Renal cortical epithelial cell (primary cell): ENCODE data around the gene ZNF385A. TPM values are rescaled to one million over a fixed set of nuclear protein-coding genes. Genes with fewer than 3 reads are reported as not detected.
"Not testable (repeated sequence)": the region's sequence is repeated elsewhere in the genome, so short reads cannot be mapped to it uniquely, and the experiment has no call there.

Source experiments
- DNase-seq: peaks from one replicate; pipeline ENCODE4 v3.0.0-alpha.2; 2011; ENCODE audit warnings: low read depth
- total RNA-seq: library from RNA; depleted of rRNA; stranded (reverse); fragments of >200 nt; gene quantifications from 2 replicates; pipeline ENCODE4 v1.2.3, GENCODE V29; 2014

Gene ZNF385A
- total RNA-seq, 1 donor from 2014 or later = 10.2 TPM

- DNase-seq = no peak
These were observed 28.3 kb downstream of the ZNF385A start for GRCh38 chr12:54356228-54356627.

GRCh38 chr12:54355104-54355815 lies 29.3 kb downstream of the ZNF385A start:
- no peak for DNase-seq

DNA sequence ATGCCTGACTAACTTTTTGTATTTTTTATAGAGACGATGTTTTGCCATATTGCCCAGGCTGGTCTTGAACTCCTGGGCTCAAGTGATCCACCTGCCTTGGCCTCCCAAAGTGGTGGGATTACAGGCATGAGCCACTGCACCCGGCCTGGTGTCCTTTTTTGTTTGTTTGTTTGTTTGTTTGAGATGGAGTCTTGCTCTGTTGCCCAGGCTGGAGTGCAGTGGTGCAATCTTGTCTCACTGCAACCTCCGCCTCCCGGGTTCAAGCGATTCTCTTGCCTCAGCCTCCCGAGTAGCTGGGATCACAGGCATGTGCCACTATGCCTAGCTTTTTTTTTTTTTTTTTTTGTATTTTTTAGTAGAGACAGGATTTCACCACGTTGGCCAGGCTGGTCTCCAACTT lies 30.3 kb downstream of the ZNF385A start:
- DNase-seq = not testable (repeated sequence)

GRCh38 chr12:54352891-54353874 lies 31.4 kb downstream of the ZNF385A start:
- DNase-seq = peak; percentile 52

- peak; percentile 43 for DNase-seq
These were observed 32.5 kb downstream of the ZNF385A start for GRCh38 chr12:54352022-54352531.

- no peak for DNase-seq
These were observed 33.2 kb downstream of the ZNF385A start for GRCh38 chr12:54351341-54351740.

DNA sequence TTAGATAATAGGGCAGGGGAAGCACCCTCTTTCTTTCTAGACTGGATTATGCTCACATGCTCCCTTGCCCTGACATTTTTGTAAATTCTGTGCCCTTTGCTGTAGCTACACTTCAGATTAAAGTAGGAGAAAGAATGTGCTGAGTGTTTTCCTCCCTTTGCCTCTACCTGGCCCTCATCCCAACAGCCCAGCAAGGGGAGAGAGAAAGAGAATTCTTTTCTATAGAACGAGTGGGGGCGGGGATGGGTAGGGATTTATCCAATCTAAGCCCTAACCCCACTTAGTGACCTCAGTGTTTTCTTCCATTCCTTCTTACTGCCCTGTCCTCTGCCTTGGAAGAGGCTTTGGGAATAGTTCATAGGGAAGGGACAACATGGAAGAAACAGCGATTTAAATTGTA lies 33.8 kb downstream of the ZNF385A start:
- DNase-seq = no peak

DNA sequence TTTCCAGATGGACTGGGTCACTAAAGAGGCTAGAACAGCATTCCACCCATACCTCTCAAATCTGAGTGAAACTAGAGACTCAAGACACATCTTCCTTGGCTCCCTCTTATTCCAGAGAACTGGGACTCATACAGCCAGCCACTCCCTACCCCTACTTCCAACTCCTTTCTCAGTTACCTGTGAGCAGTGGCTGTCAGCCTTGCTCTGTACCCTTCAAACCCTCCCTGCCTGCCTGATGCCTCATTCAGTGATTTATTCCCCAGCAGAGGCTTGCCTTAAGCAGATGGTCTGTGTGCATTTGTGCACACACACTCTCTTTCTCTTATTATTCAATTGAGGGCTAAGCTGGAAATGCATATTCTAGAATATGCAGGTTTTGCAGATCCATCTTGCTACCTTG lies 34.9 kb downstream of the ZNF385A start:
- no peak for DNase-seq

DNA sequence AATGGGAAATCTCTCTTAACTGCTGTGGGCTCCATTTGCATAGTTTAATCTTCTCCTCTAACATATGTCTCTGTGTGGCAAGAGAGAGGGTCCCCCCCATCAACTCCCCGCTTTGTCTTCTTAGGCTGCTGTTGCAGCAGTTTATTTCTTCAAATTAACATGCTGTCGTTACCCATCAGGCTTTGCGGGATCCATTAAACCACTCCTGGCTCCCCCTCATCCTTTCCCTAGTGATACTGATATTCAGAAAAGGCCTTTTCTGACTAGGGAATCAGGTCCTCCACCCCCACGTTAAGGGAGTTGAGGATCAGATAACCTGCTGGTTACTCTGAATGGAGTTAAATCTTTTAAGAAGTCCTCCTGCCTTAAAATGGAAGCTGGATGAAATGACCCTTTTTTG lies 35.5 kb downstream of the ZNF385A start:
- DNase-seq = no peak

DNA sequence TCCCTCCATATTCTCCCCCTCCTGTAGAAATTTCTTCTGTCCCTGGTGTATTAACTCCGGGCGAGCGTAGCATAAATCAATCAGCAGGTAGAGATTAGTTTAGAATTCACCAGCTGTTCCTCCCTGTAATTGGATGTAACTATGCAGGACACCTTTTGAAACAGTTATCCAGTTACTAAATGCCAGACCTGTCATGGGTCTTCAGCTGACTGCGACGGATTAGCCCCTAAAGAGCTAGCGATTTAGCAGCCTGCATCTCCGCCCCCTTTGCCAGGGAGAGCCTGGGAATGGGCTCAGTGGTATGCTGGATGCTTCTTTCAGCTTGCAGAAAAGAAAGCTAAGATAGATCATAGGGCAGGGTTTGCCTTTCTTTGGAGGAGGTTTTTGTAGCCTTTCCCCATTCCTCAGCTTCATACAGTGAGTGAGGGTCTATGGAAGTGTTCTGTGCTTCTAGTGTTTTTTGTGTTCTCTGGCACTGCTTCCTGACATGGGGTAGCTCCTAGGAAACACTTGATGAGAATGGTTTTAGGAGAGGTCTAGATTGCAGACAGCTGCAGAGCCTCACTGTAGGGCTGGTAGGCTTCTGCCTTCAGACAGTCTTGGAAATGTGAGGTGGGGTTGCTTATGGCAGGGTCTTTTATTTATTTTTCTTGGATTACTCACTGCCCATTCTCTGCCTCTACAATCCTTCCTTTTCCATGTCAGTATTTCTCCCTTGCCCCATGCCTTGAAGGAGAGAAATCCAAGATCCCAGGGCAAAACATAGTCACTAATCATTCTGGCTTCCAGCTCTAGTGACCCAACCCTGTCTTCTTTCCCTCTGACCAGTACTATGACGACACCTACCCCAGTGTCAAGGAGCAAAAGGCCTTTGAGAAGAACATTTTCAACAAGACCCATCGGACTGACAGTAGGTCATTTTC lies 42.9 kb downstream of the ZNF385A start:
- DNase-seq = no peak

- DNase-seq = no peak
These were observed 43.7 kb downstream of the ZNF385A start for GRCh38 chr12:54340846-54341245.

GRCh38 chr12:54338698-54339296 lies 45.7 kb downstream of the ZNF385A start:
- no peak for DNase-seq

GRCh38 chr12:54337854-54338650 lies 46.5 kb downstream of the ZNF385A start:
- DNase-seq = no peak

DNA sequence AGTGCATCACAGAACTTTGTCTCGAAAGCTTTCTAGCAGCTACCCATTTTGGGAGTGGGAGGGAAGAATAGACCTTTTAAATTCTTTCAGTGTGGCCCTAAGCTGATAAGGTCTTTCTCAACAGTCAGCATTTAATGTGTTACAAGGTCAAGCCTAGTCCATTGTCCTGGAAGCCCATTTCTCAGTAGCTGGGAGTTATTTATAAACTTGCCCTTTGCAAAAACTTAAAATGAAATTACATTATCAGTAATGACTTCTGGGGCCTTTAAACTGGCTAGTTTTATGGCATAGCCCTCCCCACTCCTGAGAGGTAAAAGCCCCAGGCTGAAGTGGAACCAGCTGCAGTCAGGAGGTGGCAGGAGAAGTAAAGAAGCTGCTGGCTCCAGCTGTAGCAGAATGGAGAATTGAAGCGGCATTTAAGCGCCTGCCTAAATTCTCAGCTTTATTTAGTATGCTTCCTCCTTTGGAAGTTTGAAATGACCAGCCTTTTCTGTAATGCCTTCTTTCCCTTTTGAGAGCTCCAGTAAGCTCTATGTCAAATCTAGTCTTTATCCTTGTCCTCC lies 47.2 kb downstream of the ZNF385A start:
- DNase-seq = no peak

GRCh38 chr12:54333420-54334034 lies 51.0 kb downstream of the ZNF385A start:
- DNase-seq = no peak

- no peak for DNase-seq
These were observed 53.1 kb downstream of the ZNF385A start for GRCh38 chr12:54331461-54331860.

- DNase-seq = no peak
These were observed 54.1 kb downstream of the ZNF385A start for GRCh38 chr12:54330442-54330841.

GRCh38 chr12:54329759-54330158 lies 54.8 kb downstream of the ZNF385A start:
- peak; percentile 44 for DNase-seq

GRCh38 chr12:54328595-54329337 lies 55.8 kb downstream of the ZNF385A start:
- no peak for DNase-seq
